Activated CD8-positive, alpha-beta memory T cell treated with anti-CD3 and anti-CD28 coated beads for 24 hours (primary cell): ENCODE data around the gene DNAJC16.
"Not testable (repeated sequence)": the region's sequence is repeated elsewhere in the genome, so short reads cannot be mapped to it uniquely, and the experiment has no call there.

Experiments
- DNase-seq: peaks from one replicate; pipeline ENCODE4 v3.0.0-alpha.2; 2020

The DNAJC16 gene

GRCh38 chr1:15584489-15585363 lies 58.1 kb downstream of the DNAJC16 start, which contains the start of gene AGMAT:
Gene AGMAT, minus strand, starts transcription at chr1:15585051. Its CDS starts 84 bp downstream, at chr1:15584967.
- DNase-seq = peak; percentile 92

DNA sequence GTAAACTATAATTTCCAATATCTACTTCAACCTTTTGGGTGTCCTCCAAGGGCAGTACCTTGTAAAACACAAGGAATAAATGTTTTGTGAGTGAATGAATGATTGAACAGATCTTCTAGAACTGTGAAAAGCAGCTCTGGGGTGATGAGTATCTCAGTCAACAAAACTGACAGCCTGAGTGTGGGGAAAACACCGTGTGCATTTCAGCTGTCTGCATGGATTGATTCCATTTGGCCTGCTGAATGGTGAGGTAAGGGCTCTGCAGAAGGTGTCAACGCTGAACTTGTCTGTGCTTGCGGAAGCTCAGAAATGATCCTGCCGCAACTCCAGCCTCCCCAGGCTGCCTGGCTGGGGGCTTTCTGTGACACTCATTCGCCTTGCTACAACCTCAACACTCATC lies 65.6 kb downstream of the DNAJC16 start:
- DNase-seq = no peak

- no peak for DNase-seq
These were observed 69.4 kb downstream of the DNAJC16 start for GRCh38 chr1:15595809-15596617.

- DNase-seq = no peak
These were observed 71.8 kb downstream of the DNAJC16 start for GRCh38 chr1:15598436-15598835.

DNA sequence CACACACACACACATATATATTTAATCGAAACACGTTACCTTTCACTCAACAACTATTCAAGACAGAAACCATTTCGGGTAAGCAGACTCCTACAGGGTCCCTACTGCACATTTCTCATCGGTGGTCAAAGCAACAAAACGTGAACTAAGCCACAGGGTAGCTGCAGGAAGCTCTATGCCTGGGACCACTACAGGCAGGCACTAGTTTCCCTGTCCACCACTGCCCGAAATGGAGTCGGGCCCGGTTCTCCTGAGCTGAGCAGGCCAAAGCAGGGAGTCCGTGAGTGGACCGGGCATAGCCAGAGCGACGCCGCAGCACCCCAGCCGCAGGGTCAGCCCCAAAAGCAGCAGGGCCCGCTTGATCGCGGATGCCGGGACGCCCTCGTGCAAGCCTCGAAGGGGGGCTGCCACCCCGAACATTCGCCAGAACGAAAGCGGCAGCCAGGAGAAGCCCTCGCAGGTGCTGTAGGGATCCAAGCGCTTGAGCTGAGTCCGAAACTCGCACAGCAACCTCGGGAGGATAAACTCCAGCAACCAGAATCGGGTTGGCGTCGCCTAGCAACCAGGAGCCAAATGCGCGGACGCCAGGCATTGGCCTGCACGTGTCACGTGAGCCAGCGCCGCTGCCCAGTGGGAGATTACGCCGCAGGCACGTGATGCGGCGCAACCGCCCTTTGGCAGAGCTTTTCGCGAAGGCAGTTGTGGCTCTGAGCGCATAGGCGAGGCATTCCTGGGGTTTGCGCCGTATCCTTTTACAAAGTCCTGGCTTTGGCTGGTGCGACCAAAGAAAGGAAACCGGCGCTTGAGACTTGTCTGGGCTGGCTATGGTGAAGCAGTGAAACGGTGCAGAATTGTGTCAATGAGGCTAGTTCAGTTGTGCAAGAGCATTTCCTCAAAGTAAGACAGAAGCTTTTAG lies 76.7 kb downstream of the DNAJC16 start:
- peak; percentile 93 for DNase-seq

DNA sequence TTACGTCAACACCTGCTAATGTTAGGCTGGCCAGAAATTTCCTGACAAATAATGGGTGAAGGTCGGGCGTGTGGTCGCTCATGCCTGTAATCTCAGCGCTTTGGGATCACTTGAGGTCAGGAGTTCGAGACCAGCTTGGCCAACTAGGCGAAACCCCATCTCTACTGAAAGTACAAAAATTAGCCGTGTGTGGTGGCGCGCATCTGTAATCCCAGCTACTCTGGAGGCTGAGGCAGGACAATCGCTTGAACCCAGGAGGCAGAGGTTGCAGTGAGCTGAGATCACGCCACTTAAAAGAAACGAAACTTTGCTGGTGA lies 77.3 kb downstream of the DNAJC16 start:
- DNase-seq = not testable (repeated sequence)

DNA sequence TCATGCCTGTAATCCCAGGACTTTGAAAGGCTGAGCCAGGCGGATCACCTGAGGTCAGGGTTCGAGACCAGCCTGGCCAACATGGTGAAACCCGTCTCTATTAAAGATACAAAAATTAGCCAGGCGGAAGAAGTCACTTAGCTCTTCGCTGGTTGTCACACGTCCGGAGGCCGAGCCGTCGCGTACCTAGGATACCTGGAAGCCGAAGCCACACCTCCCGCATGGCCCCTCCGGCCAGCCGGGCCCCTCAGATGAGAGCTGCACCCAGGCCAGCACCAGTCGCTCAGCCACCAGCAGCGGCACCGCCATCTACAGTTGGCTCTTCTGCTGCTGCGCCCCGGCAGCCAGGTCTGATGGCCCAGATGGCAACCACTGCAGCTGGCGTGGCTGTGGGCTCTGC lies 77.8 kb downstream of the DNAJC16 start:
- DNase-seq = not testable (repeated sequence)

DNA sequence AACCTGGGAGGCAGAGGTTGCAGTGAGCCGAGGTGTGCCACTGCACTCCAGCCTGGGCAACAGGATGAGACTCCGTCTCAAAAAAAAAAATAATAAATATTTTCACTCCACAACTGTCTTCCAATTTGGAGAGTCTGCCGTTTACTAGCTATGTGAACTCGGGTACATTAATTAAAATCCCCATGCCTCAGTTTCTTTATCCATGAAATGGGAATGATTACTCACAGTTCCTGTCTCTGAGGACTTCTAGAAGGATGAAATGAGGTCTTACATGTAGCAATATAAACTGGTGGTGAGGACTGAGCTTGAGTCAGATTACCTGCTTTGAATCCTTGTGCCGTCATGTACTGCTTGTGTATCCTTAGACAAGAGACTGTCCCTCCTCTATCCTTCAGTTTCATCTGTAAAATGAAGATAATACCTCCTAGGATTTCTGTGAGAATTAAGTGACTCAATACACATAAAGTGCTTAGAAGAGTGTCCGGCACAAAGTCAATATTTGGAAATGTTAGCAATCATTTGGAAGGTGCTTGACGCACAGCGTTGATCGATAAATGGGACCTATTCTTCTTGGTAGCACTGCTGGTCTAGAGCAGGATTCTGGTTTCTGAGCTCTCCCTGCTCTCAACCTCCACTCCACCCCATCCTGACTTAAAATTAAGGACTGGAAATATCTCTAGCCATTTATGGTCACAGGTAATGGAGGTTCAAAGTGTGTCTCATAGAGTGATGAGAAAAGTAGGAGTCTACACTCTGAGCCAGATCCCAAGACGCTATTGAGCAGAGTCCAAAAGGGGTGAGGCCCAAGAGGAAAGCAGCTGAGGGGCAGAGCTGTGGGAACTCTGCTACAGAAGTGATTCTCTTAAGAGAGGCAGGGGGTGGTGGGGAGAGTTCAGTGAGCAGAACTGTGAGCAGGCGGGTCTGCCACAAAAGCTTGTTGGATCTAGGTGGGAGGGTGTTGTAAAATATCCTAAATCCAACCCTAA lies 79.0 kb downstream of the DNAJC16 start:
- DNase-seq = no peak

- no peak for DNase-seq
These were observed 83.0 kb downstream of the DNAJC16 start for GRCh38 chr1:15609631-15610030.

DNA sequence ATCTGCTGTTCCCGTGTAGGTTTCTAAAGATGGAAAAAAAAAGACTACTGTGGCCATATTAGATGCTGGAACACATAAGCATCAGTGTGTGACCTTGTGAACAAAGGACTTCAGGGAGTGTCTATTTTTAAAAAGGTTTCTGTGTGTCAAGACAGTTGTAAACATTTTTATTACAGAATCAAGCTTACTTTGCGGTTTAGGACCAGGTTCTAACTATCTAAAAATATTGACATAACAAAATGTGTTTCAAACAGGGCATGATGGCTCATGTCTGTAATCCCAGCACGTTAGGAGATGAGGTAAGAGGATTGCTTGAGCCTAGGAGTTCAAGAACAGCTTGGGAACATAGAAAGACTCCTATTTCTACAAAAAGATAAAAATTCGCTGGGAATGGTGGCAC lies 83.5 kb downstream of the DNAJC16 start:
- DNase-seq = no peak

- DNase-seq = peak; percentile 59
These were observed 89.9 kb downstream of the DNAJC16 start for GRCh38 chr1:15616373-15617172.

DNA sequence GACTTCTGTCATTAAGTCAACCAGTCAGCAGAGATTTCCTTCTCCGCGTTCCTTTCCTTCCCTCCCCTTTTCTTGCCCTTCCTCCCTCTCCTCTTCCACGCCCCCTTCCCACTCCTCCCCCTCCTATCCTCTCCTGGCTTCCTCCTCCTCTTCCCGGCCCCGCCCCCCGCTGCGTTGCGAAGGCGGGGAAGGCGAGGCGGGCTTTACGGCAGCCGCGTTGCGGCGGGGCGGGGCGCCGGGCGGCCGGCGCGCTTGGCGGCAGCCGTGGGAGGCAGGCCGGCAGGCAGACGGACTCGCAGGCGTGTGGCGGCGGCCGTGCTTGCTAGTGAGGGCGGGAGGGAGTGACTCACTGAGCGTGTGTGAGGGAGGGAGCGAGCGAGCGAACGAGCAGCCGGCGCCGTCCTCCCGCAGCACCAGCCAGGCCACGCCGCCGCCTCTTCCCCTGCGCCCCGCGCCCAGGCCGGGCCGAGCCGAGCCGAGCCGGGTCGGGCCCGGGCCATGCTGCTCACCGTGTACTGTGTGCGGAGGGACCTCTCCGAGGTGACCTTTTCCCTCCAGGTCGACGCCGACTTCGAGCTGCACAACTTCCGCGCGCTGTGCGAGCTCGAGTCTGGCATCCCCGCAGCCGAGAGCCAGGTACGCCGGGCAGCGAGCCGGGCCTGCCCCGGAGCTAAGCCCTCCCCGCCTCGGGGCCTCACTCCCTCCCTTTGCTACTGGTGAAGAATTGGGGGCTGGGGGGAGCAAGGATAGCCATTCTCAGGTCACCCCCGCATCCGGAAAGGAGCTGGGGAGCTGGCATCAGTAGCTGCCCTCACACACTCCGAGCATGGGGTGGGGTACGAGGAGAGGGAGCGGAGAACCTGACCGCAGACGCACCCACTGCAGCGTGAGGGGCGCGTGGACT lies 90.8 kb downstream of the DNAJC16 start, which contains the start of gene DDI2:
TSS of gene DDI2 (plus strand) at position 286 of the 904 bp plus-strand sequence. CDS start at position 499, 213 bp downstream.
- peak; percentile 95 for DNase-seq

DNA sequence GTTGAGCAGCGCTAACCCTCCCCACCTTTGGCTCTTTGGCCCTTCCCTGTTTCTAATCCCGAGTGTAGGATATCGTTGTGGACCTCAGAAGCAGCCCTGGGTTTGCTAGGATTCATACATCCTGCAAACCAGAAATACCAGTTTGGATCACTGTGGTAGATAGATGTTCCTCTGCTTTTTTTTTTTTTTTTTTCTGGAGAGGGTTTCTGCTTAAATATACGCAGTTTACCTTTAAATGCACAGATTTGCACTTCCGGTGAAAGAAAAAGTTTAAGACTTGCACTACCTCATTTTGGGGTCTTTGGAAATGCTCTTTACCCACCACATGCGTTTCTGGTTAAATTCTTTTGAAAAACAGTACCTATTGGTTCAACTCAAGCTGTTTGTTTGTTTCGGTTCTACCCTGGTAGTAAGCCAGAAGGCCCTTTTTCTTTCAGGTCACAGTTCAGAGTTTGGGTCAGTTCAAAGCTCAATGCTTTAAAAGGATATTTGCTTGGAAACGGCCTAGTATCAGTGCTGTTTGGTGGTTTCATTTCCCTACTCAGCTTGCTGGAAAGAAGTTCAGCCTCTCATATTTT lies 91.5 kb downstream of the DNAJC16 start:
- DNase-seq = no peak

GRCh38 chr1:15618655-15619525 lies 92.2 kb downstream of the DNAJC16 start:
- no peak for DNase-seq

GRCh38 chr1:15620155-15620545 lies 93.5 kb downstream of the DNAJC16 start:
- no peak for DNase-seq

DNA sequence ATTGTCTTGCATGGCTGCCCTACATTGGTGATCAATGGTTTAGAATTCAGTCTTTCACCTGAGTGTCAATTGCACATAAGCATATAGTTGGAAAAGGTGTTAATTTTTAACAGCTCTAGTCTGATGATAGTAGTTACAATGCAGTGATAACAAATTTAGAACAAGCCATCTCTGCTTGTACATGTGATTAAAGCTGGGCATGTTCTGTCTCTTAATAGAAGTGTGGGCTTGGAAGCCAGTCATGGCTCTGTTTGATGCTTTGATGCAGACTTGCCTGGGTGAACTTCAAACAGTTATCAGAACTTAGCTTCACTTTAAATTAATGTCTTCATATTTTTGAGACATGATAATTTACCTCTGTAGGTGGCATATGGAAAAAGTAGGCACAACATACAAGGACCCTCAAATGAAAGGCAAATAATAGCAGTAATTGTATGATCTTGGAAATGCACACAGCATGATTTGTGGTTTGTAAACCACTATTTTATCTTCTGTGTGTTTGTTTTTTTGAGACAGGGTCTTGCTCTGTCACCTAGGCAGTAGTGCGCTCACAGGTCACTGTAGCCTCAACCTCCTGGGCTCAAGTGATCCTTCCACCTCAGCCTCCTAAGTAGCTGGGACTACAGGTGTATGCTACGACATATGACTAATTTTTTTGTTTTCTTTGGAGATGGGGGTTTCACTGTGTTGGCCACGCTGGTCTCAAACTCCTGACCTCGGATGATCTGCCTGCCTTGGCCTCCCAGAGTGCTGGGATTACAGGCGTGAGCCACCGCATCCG lies 94.4 kb downstream of the DNAJC16 start:
- DNase-seq = no peak

GRCh38 chr1:15621975-15622374 lies 95.3 kb downstream of the DNAJC16 start:
- no peak for DNase-seq
